ENCODE data around the gene FAM168A. TPM values are rescaled to one million over a fixed set of nuclear protein-coding genes. Genes with fewer than 3 reads are reported as not detected.

FAM168A gene
- total and polyA plus RNA-seq, 2 of the 8 experiments (the other 6 are each of a cell fraction or from before 2014, with no cell fraction given), result 17.1 to 21.6 TPM

DNA sequence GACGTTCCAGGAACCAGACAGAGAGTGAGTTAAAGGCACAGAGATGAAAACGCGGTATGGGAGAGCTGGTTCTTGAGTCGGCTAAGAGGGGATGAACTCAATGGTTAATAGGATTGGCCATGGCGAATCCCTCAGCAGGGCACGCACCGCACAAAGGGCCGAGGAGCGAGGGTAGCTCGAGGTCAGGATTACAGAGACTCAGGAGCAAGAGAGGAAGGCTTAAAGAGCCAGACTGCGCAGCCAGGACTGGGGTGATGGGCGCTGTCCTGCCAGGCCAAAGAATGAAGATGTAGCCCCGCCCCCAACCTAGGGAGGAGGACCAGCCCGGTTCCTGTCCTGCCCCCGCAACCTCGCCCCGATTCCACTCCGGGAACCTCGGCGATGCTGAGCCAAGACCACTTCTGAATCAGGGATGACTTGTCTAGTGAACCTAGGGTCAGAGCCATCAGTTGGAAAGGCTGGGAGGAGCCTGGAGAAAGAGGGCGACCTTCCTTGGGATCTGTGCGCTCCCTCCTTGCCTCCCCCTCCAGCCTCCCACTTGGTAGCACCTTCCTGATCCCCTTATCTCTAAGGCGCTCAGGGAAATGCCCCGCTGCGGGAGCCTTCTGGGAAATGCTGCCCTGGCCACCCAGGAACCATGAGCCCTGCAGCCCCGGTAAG lies 48.2 kb upstream of the FAM168A start, which contains the start of gene PLEKHB1 (continued):
- TF ChIP-seq, protein P1, sequence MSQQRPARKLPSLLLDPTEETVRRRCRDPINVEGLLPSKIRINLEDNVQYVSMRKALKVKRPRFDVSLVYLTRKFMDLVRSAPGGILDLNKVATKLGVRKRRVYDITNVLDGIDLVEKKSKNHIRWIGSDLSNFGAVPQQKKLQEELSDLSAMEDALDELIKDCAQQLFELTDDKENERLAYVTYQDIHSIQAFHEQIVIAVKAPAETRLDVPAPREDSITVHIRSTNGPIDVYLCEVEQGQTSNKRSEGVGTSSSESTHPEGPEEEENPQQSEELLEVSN (IDR thresholded peaks at IDR 0.05), result 0 out of 2 replicates have a peak, but pooled peaks have one; percentile 14
- TF ChIP-seq EZH2 (IDR thresholded peaks at IDR 0.05; ENCODE audit: low read depth, low read length, severe bottlenecking) (no peak), SIX5 (IDR thresholded peaks at IDR 0.05; ENCODE audit: low read depth, low read length) (no peak), CBX5 (IDR thresholded peaks at IDR 0.05; ENCODE audit: low read depth, low read length) (no peak), JUN (IDR thresholded peaks at IDR 0.05; ENCODE audit: low read depth, low read length) (no peak), KDM1A (IDR thresholded peaks at IDR 0.05; ENCODE audit: borderline replicate concordance, low read length) (peak; percentile 50), KDM5A (IDR thresholded peaks at IDR 0.05; ENCODE audit: low read length) (no peak), PHF8 (conservative IDR thresholded peaks at IDR 0.05; ENCODE audit: low read depth, low read length) (no peak), RBBP5 (IDR thresholded peaks at IDR 0.05; ENCODE audit: borderline replicate concordance, low read depth, low read length) (peak; percentile 75; the same call in 1 of the 2 replicates), RXRA (IDR thresholded peaks at IDR 0.05; ENCODE audit: insufficient read depth, low read depth, low read length) (no peak), POLR2A (IDR thresholded peaks at IDR 0.05; ENCODE audit: control extremely low read depth in 1 of 2, low read depth in 2 of 2, low read length in 2 of 2) (no peak; a peak in 1 of 3 replicates), TAF7 (optimal IDR thresholded peaks at IDR 0.05; ENCODE audit: borderline replicate concordance, low read depth, low read length) (no peak), POU5F1 (IDR thresholded peaks at IDR 0.05; ENCODE audit: low read depth, low read length) (no peak), SUZ12 (IDR thresholded peaks at IDR 0.05; ENCODE audit: low read length) (no peak), SP2 (IDR thresholded peaks at IDR 0.05; ENCODE audit: low read length) (no peak)
- TF ChIP-seq, protein P2, sequence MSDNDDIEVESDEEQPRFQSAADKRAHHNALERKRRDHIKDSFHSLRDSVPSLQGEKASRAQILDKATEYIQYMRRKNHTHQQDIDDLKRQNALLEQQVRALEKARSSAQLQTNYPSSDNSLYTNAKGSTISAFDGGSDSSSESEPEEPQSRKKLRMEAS (IDR thresholded peaks at IDR 0.05), result peak; percentile 57; the same call in 1 of the 2 replicates
- TF ChIP-seq, protein P3, sequence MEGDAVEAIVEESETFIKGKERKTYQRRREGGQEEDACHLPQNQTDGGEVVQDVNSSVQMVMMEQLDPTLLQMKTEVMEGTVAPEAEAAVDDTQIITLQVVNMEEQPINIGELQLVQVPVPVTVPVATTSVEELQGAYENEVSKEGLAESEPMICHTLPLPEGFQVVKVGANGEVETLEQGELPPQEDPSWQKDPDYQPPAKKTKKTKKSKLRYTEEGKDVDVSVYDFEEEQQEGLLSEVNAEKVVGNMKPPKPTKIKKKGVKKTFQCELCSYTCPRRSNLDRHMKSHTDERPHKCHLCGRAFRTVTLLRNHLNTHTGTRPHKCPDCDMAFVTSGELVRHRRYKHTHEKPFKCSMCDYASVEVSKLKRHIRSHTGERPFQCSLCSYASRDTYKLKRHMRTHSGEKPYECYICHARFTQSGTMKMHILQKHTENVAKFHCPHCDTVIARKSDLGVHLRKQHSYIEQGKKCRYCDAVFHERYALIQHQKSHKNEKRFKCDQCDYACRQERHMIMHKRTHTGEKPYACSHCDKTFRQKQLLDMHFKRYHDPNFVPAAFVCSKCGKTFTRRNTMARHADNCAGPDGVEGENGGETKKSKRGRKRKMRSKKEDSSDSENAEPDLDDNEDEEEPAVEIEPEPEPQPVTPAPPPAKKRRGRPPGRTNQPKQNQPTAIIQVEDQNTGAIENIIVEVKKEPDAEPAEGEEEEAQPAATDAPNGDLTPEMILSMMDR (IDR thresholded peaks at IDR 0.05; ENCODE audit: control extremely low read depth in 1 of 3, insufficient read depth in 1 of 3, low read depth in 1 of 3, low read length in 3 of 3), result no peak

All from H1 (cell line).